Kidney glomerular epithelial cell (primary cell): ENCODE results near the gene TRERF1.

ENCODE experiments used
- DNase-seq: peaks from one replicate; lab custom pipeline; 2025; lab: John Stamatoyannopoulos, UW

The TRERF1 gene

GRCh38 chr6:42251500-42251899, 200.2 kb downstream of the TRERF1 start:
- DNase-seq: no peak

- no peak for DNase-seq
Observed at GRCh38 chr6:42250274-42250931, 201.3 kb downstream of the TRERF1 start.

DNA sequence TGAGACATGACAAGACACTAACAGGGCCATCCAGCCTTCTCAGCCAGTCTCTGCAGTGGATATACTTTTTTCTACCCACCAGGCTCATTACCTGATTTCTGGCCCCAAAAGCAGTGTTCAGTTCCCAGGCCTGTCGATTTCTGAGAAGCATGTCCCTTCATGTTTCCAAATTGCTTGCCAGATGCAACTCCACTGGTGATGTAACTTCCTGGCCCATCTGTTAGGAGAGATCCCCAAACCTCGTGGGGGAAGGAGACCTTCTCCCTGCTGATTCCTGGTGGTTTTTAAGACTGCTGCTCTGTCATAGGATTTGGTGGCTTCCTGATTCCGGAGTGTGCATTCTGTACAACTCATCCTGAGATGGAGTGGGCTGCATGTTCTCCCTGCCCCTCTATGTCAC, 202.4 kb downstream of the TRERF1 start:
- no peak for DNase-seq

- DNase-seq: no peak
Observed at GRCh38 chr6:42243046-42243445, 208.7 kb downstream of the TRERF1 start.

DNA sequence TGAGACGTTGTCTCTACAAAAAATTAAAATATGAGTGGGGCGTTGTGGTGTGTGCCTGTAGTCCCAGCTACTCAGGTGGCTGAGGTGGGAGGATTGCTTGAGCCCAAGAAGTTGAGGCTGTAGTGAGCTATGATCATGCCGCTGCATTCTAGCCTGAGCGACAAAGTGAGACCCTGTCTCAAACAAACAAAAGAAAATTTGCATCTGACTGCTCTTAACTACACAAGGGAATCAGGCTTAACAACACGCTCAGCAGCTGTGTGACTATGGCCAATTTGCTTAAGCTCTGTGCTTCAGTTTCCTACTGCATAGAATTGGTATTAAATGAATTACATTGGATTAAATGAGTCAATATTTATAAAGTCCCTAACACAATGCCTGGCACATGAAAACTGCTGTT, 209.8 kb downstream of the TRERF1 start:
- DNase-seq: no peak

DNA sequence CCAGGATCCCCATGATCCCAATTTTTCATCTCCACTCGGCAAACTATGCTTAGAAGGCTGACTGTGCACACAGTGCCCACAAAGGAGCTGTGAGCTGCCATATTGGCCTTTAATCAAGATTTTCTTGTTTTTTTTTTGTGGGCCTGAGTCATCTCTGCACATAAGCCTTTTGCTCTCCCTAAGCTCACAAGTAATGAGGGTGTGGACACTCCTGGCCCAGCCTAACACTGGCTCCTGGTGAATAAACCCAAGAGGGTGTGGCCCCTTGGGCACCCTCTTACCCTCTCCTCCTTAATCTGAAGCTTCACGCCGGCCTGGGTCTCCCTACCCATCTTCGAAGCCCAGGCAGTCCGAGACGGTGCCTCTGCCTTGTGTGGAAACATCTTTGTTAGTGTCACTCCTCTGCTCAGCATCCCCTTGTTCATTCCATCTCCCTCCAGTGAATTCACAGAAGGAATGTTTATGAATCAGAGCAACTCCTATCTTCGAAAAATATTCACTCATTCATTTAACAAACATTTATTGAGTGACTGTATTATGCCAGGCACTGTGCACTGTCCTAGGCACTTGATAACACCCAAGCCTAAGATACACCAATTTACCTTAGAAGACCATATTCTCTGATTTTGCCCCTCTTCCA, 211.9 kb downstream of the TRERF1 start:
- no peak for DNase-seq

DNA sequence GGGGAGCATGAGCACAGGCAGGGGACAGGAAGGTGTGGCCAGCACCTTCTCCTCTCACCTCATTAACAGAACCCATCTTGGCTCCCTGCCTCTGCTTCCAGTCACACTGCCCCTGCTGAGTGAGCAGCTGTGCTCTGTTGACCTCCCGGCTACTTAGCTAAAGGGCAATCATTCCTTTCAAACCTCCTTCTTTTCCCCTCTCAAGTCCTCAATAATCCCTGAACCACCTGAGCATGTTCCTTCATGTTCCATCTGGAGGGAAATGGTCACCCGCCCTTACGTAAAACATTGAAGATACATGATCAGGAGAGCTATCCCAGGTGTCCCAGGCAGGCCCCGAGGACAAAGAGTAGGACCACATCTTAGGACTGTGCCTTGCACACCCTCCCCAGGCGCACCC, 212.4 kb downstream of the TRERF1 start:
- no peak for DNase-seq

DNA sequence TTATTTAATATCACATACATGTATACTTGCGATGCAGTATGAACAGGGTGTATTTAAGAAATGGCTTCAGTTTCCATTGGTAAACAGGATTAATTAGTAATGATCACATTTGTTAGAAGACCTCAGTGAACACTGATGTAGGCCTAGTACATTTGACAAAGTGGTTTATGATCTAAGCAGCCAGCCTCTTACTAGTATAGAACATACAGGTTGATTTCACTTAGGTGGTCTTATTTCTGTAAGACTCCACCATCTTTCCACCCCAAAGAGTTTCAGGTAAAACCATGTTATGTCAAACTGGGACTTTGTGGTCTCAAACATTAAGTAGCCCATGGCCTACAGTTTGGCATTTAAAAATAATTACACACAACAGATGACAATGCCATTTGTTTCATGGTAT, 213.9 kb downstream of the TRERF1 start:
- no peak for DNase-seq

- DNase-seq: no peak
Observed at GRCh38 chr6:42236682-42237473, 214.8 kb downstream of the TRERF1 start.

DNA sequence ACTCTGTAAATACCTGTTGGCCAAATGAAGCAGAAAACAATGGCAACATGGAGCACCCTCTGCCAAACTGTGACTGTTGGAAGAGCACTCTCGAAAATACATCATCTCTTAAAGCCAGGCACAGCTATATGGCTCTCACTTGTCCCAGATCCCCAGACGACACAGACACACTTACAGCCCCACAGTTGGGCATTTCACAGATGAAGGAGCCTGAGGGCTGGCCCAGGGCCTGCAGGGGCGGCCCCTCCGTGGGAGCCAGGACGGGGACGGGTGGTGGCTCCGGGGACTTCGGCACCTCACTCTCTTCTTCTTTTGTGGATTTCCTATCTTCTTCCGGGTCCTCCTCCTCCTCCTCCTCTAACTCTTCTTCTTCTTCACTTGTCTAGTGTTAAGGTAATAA, 215.7 kb downstream of the TRERF1 start:
- no peak for DNase-seq

DNA sequence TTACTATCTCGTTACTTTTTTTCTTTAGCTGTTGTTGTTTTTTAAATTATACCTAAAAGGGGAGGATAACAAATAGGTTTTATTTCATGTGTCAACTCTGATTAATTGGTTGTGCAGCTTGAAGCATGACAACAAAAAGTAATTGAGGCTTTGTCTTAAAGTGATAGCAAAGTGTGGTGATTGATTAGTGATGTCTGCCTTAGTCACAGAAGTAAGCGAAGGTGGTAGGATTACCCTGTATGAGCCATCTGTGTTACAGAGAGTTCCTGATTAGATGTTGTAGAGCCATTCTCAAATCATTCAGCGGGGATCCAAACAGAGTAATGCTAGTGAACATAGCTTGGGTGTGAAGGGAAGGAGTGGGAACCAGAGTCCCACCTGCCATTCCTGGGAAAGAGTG, 219.7 kb downstream of the TRERF1 start:
- DNase-seq: no peak

DNA sequence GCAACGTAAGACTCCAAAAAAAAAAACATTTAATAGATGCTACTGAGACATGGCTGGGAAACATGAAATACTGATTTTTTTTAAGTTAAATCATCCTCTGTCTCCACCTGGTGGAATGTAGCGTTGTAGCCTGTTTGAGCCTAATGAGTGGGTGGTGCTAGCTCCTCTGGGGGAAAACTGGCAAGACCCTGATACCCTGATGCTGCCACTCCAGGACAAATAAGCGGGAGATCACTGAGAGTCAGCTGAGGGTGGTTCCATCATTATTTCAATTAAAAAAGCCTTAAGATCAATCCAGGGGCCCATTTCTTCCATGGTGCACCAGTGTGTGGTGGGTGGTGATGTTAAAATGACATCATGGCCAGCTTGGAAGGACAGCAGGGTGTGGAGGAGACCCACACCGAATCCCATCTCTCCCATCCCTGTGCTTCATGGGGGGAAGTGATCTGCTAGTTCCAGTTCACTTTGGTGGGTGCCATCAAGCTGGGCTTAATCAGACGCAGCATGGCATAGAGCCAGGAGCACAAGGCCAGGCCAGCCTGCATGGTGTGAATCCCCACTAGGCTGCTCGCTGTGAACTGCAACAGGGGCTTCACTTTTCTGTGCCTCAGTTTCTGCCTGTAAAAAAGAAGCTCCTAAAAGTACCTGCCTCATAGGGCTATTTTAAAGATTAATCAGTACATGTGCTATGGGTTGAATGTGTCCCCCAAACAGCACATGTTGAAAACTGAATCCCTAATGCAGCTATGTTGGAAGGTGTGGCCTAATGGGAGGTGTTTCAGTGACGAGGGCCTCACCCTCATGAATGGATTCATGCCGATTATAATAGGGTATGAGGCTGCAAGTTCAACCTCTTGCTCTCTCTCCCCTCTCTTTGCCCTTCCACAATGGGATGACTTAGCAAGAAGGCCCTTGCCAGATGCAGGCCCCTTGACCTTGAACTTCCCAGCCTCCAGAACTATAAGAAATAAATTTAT, 221.1 kb downstream of the TRERF1 start:
- no peak for DNase-seq

- no peak for DNase-seq
Observed at GRCh38 chr6:42229506-42230119, 222.1 kb downstream of the TRERF1 start.

GRCh38 chr6:42228305-42228704, 223.4 kb downstream of the TRERF1 start:
- no peak for DNase-seq

- no peak for DNase-seq
Observed at GRCh38 chr6:42227173-42227850, 224.4 kb downstream of the TRERF1 start.

- DNase-seq: peak; percentile 71
Observed at GRCh38 chr6:42226645-42227143, 225.0 kb downstream of the TRERF1 start.

- peak; percentile 48 for DNase-seq
Observed at GRCh38 chr6:42226161-42226611, 225.5 kb downstream of the TRERF1 start.

DNA sequence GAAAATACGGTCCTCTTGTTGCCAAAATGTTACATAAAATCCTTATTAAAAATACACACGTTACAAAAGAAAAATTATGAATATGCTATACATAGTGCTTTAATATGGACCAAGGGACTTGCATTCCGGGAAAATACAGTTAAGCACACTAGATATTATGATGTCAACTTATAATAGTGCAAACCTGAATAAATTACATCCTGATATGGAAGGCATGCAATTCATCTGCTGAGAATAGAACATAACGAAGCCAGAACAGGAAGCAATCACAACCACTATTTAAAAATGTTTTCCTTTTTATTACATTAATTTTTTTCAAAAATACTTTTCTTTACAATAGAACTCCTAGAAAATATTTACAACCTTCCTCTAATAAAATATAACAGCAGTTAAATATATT, 226.3 kb downstream of the TRERF1 start:
- DNase-seq: no peak

DNA sequence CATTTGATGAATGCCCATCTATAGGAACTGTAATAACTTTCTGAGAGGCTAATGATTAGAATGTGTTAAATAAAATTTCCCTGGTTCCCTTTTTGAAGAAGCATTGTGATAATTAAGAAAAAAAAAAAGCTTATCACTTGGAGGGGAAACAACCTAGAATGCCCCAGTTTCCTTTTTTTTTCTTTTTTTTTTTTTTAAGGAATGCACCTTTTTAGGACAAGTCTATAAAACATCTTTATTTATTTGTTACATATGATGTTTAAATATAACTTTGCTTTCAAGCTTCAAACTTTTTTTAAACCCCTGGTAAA, 226.7 kb downstream of the TRERF1 start:
- DNase-seq: no peak

- DNase-seq: peak; percentile 48
Observed at GRCh38 chr6:42224222-42225028, 227.3 kb downstream of the TRERF1 start.
